DND-41 (cell line): ENCODE data around the gene MALRD1.

Experiments
- ATAC-seq: fragments of 200-7000 bp; cut with Tn5 transposase; 3 replicates; pipeline ENCODE4 v1.9.1; 2021; ENCODE audit warnings: low read depth; ENCODE audit not compliant: insufficient read depth
- DNase-seq: peaks from one replicate; pipeline ENCODE4 v3.0.0-alpha.2; 2020
- H2AFZ ChIP-seq: 2 replicates; pipeline ENCODE4 v1.6.0; 2012; ENCODE audit warnings: low read depth, low read length
- H3K27ac ChIP-seq: 2 replicates; pipeline ENCODE4 v1.5.1; 2012; ENCODE audit warnings: low read length, inconsistent platforms
- H3K27me3 ChIP-seq: fragments of 200-600 bp; sonication (generic); 2 replicates; pipeline ENCODE4 v1.6.0; 2012; ENCODE audit warnings: low read length, mild to moderate bottlenecking, inconsistent platforms; ENCODE audit not compliant: insufficient read depth, poor library complexity
- H3K36me3 ChIP-seq: 2 replicates; pipeline ENCODE4 v1.5.1; 2012; ENCODE audit warnings: low read length, inconsistent platforms; ENCODE audit not compliant: insufficient read depth
- H3K4me1 ChIP-seq: 2 replicates; pipeline ENCODE4 v1.5.1; 2012; ENCODE audit warnings: mild to moderate bottlenecking, low read length; ENCODE audit not compliant: insufficient read depth
- H3K4me2 ChIP-seq: 2 replicates; pipeline ENCODE4 v1.6.0; 2012; ENCODE audit warnings: mild to moderate bottlenecking, moderate library complexity, low read length, inconsistent platforms; ENCODE audit not compliant: insufficient read depth
- H3K4me3 ChIP-seq, 2 experiments: fragments of 200-600 bp in 1 of 2; shearing (Covaris generic) in 1 of 2; 2 replicates each; pipeline ENCODE4 v1.5.1; 2012 to 2016; ENCODE audit warnings: inconsistent platforms in 2 of 2, low read length in 2 of 2, mild to moderate bottlenecking in 2 of 2, low read depth in 1 of 2, moderate library complexity in 1 of 2
- H3K79me2 ChIP-seq: 2 replicates; pipeline ENCODE4 v1.6.0; 2012; ENCODE audit warnings: low read length, inconsistent platforms; ENCODE audit not compliant: insufficient read depth
- H3K9ac ChIP-seq: 2 replicates; pipeline ENCODE4 v1.6.0; 2012; ENCODE audit warnings: low read depth, mild to moderate bottlenecking, inconsistent platforms, low read length, moderate library complexity
- H3K9me3 ChIP-seq: 2 replicates; pipeline ENCODE4 v1.5.1; 2012; ENCODE audit warnings: low read length, moderate library complexity, mild to moderate bottlenecking, inconsistent platforms; ENCODE audit not compliant: insufficient read depth, severe bottlenecking
- H4K20me1 ChIP-seq: 2 replicates; pipeline ENCODE4 v1.6.0; 2012; ENCODE audit warnings: low read length; ENCODE audit not compliant: insufficient read depth
- CTCF ChIP-seq: IDR thresholded peaks from 2 replicates; pipeline ENCODE4 v1.5.1; 2012; ENCODE audit warnings: borderline replicate concordance, low read length, moderate library complexity, mild to moderate bottlenecking; ENCODE audit not compliant: poor library complexity, severe bottlenecking; ENCODE audit errors: extremely low read depth
- EZH2 ChIP-seq: IDR thresholded peaks from 3 replicates; pipeline ENCODE4 v1.6.1; 2012; ENCODE audit warnings: borderline replicate concordance, low read depth, mild to moderate bottlenecking, moderate library complexity, low read length, inconsistent platforms; ENCODE audit not compliant: severe bottlenecking

MALRD1 gene

DNA sequence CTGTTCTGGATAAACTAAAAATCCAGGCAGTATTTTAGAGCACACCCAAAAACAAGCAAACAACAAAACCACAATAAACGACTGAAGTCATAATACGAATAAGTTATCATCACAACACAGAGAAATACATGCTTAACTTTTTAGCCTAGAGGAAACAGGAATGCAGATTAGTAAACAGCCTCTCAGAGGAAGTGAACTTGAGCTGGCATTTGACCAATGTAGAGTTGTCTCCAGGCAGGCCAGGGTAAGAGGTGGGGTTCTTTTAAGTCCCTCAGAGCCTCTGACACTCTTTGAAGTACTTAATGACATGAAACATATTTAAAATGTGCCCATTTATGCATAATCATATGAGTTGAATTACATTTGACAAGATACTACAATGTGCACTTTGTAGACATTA lies 724.4 kb downstream of the MALRD1 start:
- Histone ChIP-seq H3K36me3 (no peaks in the 10 kb centered on the region), H2AFZ (no peak overlapping the region), H3K27me3 (no peaks in the 10 kb centered on the region), H3K4me1 (no peaks in the 10 kb centered on the region), H3K79me2 (no peaks in the 10 kb centered on the region), H3K4me3 (no peak overlapping the region), H3K9ac (no peak overlapping the region), H3K27ac (no peak overlapping the region), H3K4me2 (no peak overlapping the region), H3K9me3 (no peaks in the 10 kb centered on the region), H4K20me1 (no peaks in the 10 kb centered on the region)
- ATAC-seq: no peak
- no peak for TF ChIP-seq EZH2
- TF ChIP-seq CTCF: no peak
- no peak for DNase-seq

GRCh38 chr10:19775296-19775695 lies 726.7 kb downstream of the MALRD1 start:
- no peak for ATAC-seq
- no peak overlapping the region for H3K4me2 ChIP-seq
- no peaks in the 10 kb centered on the region for H3K27me3 ChIP-seq
- H3K27ac ChIP-seq: no peak overlapping the region
- no peaks in the 10 kb centered on the region for H4K20me1 ChIP-seq
- H2AFZ ChIP-seq: no peak overlapping the region
- H3K4me3 ChIP-seq: no peak overlapping the region
- H3K9me3 ChIP-seq: no peaks in the 10 kb centered on the region
- TF ChIP-seq CTCF: no peak
- no peak for TF ChIP-seq EZH2
- H3K79me2 ChIP-seq: no peaks in the 10 kb centered on the region
- no peak for DNase-seq
- no peak overlapping the region for H3K9ac ChIP-seq
- no peaks in the 10 kb centered on the region for H3K36me3 ChIP-seq
- H3K4me1 ChIP-seq: no peaks in the 10 kb centered on the region

- no peak for DNase-seq
- Histone ChIP-seq H3K79me2 (no peaks in the 10 kb centered on the region), H4K20me1 (no peaks in the 10 kb centered on the region), H2AFZ (no peak overlapping the region), H3K4me3 (no peak overlapping the region), H3K36me3 (no peaks in the 10 kb centered on the region), H3K9me3 (no peaks in the 10 kb centered on the region), H3K27me3 (no peaks in the 10 kb centered on the region), H3K4me2 (no peak overlapping the region), H3K9ac (no peak overlapping the region), H3K4me1 (no peaks in the 10 kb centered on the region), H3K27ac (no peak overlapping the region)
- ATAC-seq: no peak
- TF ChIP-seq EZH2 (no peak), CTCF (no peak)
Observed at GRCh38 chr10:19777806-19778205, 729.2 kb downstream of the MALRD1 start.

GRCh38 chr10:19778996-19779395 lies 730.4 kb downstream of the MALRD1 start:
- no peak overlapping the region for H3K27ac ChIP-seq
- H3K36me3 ChIP-seq: no peaks in the 10 kb centered on the region
- DNase-seq (no peak), ATAC-seq (no peak)
- no peaks in the 10 kb centered on the region for H3K27me3 ChIP-seq
- H3K79me2 ChIP-seq: no peaks in the 10 kb centered on the region
- TF ChIP-seq CTCF (no peak), EZH2 (no peak)
- no peak overlapping the region for H3K4me3 ChIP-seq
- no peak overlapping the region for H2AFZ ChIP-seq
- no peak overlapping the region for H3K9ac ChIP-seq
- H3K4me1 ChIP-seq: no peaks in the 10 kb centered on the region
- H3K4me2 ChIP-seq: no peak overlapping the region
- no peaks in the 10 kb centered on the region for H4K20me1 ChIP-seq
- no peaks in the 10 kb centered on the region for H3K9me3 ChIP-seq
